Activated T-helper 1 cell treated with Interleukin-2 at 50 U/mL for 16 hours (primary cell): ENCODE data around the gene TRUB1.
A peak's percentile ranks its signal among the peaks of the same experiment; 100 is the strongest.
"Not testable (repeated sequence)": the region's sequence is repeated elsewhere in the genome, so short reads cannot be mapped to it uniquely, and the experiment has no call there.

Source experiments
- DNase-seq: peaks from one replicate; pipeline ENCODE4 v3.0.0-alpha.2; 2020; ENCODE audit warnings: low read depth

Gene TRUB1

DNA sequence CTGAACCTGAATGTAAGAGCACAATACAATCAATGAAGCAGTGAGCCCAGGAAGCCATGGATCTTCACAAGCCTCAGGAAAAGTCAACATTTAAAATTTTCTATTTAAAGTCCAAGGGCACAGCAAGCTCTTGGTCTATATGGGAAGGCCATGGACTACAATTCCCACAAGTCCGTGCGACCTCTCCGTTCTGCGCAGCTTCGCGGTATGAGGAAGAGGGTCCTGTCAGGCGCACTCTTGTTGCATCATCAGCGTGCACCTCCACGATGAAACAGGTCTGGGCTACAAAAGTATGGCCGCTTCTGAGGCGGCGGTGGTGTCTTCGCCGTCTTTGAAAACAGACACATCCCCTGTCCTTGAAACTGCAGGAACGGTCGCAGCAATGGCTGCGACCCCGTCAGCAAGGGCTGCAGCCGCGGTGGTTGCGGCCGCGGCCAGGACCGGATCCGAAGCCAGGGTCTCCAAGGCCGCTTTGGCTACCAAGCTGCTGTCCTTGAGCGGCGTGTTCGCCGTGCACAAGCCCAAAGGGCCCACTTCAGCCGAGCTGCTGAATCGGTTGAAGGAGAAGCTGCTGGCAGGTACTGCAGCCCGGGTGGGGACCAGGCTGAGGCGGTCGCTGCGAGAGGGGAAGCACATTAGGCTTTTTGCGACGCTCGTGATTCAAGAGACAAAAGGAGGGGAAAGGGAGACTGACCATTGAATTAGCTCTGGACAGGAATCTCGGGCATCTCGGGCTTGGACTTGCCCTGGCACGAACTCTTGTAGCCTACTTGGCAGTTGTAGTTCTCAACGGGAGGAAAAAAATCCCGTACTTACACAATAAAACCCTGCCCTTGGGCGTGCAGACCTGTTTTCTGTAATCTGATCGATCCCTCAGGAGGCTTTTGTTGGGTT, at the start of gene TRUB1:
TSS of gene TRUB1 (plus strand) at position 234 of the 894 bp plus-strand sequence. CDS start at position 293, 59 bp downstream.
- peak; percentile 71 for DNase-seq

DNA sequence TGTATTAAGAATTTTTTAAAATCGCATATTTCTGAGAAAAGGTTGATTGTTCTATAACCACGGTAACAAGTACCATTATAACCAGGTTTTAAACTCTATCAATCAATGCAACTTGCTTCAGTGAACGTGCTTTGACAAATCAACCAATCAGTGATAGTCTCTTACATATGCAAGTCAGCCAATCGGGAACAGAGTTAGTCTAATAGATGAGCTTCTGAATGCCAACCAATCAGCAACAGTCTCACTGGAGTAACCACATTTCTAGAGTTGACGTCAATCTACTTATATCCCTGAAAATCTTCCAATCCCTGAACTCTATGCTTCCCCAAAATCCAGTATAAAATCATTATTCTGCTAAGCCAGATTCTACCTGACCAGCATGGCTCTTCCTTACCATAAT, 44.7 kb upstream of the TRUB1 start:
- no peak for DNase-seq

DNA sequence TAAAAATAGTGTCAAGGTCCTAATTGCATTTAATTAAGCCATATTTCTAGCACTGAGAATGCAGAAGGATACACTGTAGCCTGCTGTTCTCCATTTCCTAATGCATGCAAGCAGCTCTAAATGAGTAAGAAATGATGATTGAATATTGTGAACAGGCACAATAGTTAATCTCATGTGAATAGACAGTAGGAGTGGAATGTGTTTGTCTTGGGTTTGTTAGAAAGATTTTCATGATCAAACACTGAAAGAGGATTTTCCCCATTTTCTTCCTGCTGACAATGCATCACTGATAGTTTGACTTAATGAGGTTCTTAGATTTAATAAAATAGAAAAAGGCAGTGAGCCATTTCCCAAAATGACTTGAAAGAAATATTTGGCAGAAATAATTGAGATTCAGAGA, 43.1 kb upstream of the TRUB1 start:
- no peak for DNase-seq

DNA sequence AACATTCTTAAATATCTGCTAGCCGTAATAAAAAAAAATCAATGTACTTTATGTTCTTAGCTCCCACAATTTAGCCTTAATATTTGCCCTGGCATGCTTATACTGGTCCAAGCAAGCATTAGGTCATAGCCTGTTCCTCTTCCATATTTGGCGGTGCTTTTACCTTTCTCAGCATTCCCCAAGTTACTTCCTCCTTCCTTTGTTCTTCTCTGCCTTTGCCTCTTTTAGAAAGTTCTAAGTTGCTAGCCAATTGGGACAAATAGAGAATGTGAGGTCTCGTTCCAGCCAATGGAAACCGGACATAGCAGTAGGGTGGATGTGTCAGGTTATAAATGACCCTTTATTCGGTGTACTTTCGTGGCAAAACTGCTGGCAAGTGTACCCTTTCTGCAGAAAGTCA, 41.0 kb upstream of the TRUB1 start:
- DNase-seq: not testable (repeated sequence)

DNA sequence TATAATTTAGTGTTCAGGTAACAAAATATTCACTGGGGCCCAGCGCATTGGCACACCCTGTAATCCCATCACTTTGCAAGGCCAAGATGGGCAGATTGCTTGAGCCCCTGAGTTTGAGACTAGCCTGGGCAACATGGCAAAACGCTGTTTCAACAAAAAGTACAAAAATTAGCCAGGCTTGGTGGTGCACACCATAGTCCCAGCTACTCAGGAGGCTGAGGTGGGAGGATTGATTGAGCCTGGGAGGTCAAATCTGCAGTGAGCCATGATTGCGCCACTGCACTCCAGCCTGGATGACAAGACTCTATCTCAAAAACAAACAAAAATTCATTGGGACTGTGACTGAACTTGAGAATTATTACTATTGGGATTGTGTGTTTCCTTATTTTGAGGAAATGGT, 40.4 kb upstream of the TRUB1 start:
- no peak for DNase-seq

DNA sequence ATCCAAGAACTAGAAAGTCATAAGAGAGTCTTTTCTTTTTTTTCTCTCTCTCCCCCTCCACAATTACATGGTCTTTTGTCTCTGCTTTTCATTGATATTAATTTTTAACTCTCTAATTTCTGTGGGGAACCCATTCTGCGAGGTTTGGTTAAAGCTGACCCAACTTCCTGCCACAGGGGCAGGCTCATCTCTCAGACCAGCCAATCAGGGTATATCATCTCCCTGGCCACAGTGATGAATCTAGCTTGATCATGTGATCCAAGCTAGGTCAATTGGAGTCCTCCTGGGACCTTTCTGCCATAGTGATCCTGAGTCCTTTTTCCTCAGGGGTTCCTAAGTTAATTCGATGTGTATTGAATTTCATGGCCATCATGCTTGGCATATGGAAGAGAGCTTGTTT, 38.0 kb upstream of the TRUB1 start:
- no peak for DNase-seq

DNA sequence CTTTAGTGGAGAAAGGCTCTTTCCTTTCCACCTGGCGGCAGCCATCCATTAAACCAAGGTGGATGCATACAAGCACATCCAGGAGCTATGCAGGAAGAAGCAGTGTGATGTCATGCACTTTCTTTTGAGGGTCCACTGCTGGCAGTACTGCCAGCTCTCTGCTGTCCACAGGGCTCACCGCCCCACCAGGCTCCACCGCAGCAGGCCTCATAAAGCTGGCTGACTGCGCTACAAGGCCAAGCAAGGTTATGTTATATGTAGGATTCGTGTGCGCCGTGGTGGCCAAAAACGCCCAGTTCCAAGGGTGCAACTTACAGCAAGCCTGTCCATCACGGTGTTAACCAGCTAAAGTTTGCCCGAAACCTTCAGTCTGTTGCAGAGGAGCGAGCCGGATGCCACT, 37.3 kb upstream of the TRUB1 start:
- no peak for DNase-seq

DNA sequence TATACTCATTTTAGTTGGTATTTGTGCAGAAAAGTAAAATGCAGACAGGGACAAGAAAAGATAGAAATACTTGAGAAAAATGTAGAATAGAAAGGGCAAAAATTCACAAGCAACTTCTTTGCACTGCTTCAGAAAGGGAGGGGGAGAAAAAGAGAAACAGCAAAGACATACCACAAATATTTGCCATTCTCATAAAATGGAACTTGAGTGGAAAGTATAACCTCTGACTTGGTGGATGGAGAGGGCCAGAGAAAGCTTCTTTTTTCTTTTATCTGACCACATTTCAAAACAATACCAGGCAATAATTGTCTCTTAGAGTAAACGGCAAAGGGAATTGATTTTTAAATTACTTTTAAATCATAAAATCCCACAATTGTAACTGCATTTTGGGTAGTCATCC, 35.8 kb upstream of the TRUB1 start:
- no peak for DNase-seq

DNA sequence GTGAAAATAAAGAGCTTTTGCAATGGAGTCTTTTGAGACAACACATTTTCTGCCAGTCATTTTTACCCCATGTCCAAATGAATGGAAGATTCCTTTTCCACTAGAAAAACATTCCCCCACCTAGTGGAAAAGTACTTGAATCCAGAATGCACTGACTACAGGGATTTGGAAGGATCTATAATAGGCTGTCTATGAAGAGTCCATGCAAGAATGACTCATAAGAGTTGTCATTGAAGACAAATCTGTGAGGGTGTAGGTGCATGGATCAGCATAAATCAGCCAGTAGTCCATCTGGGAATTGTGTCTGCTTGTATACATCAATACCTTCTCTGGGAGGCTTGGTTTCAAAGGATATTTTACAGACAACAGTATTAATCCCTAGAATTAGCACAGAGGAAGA, 32.5 kb upstream of the TRUB1 start:
- DNase-seq: no peak

DNA sequence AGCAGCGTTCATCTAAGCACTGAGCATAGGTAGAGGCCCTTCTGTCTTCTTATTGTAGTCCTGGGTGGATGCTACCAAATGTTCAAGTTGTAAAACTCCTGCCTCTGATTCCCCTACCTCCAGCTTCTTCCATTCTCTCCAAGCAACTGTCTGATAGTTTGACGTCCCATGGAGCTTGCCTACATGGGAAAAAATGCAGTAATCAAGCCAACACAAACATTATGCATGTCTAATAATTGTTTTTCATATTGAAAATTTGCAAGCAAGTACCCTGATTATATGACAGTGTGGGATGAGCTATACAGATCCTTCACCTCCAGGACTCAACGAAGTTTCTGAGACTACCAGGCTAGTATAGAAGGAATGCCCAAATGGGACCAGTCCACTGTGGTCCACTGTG, 31.0 kb upstream of the TRUB1 start:
- no peak for DNase-seq

DNA sequence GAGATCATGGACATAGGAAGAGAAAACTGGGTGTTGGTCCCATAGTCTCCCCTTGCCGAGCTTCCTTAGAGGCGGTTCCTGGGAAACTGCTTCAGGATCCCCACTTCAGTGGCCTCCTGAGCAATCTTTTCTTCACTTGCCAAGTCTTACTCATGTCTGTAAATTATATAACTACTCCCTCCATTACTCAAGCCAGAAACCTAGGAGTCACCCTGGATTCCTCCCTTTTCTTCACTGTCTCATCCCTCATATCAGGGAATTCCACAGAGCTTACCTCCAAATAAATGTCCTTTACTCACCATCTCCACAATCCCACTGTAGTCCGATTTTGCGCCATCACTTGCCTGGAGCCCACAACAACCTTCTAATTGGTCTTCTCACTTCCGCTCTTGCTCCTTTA, 29.1 kb upstream of the TRUB1 start:
- DNase-seq: no peak

DNA sequence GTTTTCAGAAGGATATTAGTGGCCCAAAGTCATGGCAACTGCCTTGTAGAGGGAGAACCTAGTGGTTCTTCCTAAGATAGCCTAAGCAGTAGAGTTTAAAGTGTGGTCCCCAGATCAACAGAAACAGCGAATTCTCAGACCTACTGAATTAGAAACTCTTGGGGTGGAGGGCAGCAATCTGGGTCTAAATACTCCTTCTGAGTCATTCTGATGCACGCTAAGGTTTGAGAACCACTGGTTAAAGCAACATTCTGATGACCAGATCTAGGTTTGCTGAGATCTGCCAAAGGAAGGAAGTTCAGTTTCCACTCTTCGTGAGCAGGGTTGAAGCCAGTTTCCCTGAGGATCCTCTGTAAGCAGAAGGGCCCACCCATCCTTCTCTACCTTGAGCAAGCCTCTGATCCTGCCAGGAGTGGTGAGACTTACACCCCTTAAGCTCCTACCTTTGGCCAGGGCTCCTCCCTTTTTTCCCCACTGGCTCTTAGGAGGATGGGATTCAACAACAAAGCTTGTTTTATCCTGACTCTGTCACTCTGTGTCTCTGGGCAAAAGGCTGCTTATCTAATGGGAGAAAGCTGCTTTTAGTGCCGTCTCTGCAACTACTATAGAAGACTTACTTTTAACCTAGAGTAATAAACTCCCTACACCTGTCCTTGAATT, 26.8 kb upstream of the TRUB1 start:
- no peak for DNase-seq

DNA sequence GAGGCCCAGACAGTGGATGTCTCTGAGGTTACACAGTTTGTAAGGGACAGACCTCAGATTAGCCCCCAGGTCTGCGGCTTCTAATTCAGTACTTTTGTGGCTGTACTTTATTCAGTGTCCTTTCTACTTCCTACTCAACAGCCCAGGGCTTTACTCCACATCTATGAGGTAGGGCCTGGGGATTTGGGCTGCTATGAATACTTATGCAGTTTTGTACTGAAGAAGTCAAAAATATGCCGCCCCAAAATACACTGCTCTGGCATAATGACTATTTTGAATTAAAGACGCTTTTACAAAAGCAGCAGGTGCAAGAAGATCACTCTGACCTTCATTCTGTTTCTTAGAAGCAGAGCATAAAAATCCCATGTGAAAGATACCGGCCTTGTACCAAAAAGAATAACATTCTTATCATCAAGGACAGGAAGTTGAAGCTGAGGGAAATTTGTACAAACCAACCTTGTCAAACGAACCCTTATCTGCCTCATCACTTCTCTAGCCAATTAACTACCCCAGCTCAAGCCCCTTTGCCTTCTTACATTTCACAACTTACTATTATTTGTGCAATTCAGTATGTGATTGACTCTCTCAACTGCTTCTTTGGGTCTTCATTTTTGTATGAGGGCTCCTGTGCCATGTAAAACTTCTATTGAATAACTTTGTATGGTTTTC, 26.1 kb upstream of the TRUB1 start:
- no peak for DNase-seq

DNA sequence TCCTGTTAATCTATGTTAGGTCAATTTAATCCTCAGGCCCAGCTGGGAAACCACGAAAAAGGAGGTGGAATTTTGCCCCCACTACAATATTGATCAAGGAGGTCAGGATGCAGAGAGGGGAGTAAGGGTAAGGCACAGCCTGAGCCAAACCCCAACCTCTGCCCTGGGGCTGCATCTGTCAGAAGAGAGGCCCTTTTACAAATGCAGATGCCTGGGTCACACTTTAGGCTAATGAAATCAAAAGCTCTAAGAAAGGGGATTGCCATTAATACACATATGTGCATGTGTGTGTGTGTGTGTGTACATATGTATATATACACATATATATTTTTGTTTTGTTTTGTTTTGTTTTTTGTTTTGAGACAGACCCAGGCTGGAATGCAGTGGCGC, 25.5 kb upstream of the TRUB1 start:
- no peak for DNase-seq

DNA sequence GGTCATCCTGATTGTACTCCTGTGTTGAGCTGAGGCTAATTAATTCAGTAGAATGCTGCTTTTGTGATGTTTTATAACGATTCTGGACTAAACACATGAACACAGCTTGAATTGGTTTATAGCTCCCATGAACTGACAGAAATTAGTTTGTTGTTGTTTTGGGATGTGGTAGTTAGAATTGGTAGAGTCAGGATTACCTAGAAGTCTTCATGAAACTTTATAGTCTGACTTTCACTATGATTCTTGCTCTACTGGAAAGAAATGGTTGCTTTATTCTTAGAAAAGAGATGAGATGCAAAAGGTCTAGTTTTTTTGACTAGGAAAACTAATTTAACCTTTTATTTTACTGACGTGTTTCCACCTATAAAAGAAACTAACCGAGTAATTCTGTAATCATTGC, 23.4 kb upstream of the TRUB1 start:
- no peak for DNase-seq

DNA sequence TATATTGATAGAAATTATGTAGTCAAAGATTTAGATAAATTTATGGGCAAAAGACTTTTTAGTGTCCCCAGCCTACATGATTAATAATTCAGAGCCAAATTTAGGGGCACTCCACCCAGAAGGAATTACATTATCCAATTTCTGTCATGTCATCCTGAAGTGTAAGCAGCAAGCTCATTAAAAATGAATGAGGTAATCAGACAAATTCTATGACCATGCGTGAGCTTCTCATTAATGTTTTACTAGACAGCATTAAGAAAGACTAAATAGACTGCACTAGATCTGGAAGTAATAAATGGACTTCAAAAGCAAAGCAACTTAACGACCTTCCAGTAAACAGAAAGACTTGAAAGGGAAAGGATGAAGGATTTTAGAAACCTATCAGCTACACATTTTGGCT, 22.7 kb upstream of the TRUB1 start:
- no peak for DNase-seq

DNA sequence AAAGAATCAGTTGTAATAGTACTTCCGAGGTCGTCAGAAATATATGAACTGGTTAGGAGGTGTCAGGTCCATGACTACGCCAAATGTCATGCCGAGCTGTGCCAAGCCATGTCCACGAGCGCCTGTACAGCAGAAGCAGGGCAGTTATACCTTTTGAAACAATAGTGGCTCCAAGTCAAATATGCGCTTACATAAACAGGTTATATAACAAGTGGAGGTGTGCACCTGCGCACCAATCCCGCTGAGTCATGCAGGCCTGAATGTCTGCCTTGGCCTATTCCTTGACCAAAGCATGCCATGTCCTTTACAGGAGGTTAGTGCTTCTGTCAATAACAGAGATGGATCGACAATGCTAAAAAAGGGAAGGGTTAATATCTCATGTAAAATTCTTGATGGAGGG, 21.3 kb upstream of the TRUB1 start:
- DNase-seq: no peak

DNA sequence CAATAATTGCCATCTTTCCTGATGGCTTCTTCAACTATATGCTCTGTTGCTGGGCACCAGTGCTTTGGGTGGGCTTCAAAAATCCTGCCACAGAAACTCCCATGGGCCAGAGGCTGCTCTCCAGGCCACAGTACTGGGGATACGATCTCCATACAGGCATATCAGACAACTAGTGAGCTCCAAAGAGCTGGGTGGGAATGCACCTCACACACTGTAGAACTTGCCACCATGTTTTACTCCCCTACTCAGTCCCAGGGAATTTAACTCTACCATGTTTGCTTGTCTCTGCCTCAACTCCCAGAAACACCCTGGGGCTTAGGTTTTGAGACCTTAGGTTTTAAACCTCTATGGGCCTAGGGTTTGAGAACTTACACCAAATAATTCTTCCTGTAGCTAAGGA, 20.5 kb upstream of the TRUB1 start:
- DNase-seq: no peak

DNA sequence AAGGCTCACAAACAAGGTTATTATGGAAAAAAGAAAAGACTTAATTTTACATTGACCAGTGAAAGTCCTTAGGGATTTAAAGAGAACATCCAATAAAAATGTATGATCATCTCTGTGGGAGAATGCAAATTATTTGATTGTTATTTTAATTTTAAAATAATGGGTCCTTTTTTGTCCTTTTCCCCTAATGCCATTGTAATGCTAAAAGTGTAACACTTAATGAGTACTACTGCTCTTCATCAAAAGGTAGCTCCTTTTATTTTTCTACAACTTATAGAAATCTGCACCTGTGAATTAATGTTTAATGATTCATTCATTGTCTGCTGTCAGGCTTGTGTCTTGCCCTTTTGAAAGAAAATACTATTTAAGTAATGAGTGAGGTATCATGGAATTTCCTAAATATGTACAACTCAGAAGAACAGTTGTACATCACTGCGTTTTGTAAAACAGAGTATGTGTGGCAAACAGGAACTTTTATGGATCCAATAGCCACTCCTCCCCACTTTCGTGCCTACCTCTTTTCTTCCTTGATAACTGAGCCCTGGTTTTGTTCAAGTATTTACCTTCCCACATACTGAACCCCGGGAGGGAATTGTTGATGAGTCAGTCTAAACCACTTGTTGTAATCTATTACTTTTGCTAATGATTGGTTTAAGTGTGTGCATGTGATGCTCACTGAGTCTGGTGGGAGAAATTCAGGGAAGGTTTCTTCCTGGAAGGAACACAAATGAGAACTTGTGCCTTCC, 19.9 kb upstream of the TRUB1 start:
- no peak for DNase-seq

DNA sequence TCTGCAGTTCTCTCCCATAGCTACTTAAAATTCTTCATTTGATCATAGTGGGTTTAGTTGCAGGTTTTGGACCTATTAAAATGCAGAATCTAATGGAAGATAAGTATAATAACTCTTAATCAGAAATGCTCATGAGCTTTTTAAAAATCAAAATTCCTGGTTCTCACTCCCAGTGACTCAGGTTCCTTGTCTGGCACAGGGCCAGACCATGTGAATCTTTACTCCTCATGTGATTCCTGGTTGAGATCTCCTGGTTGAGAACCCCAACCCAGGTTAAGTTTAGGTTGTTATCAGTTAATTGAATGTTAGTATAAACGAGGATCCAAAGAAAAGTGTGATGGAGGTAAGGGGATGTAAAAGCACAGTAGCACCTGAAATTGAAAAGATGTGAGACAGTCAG, 17.5 kb upstream of the TRUB1 start:
- no peak for DNase-seq

DNA sequence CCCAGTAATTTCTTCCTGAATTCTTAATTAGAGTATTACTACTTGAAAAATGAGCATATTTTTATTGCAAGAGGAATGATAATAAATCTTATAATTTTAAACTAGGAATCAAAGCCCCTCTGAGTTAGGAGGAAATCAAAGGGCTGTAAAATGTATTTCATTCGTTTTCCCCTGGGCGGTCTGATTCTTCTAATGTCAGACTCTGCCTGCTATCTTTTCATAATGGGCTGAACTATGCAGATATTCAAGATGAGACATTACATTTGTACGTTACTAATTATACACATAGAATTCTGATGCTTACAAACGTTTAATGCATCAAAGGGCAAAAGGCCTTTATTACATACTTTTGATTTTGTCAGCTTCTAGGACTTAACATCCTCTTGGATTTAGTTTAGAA, 16.0 kb upstream of the TRUB1 start:
- DNase-seq: no peak

DNA sequence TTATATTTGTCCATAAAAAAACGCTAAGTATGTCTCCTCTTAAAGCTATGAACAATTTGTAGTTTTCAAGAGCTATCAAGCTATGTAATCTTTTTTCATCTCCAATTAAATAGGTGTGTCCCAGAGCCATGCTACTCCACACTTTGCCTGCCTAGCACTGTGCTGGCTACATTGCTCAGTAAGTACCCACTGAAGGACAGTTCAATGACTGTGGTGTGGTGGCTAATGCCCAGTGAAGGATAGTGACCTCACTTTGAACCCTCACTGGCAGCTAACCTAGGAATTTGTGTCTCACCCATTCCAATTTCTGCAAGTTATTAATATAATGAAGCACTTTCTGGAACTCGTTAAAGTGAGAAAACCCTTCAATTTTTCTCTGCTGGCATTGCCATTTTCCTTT, 14.4 kb upstream of the TRUB1 start:
- DNase-seq: no peak
